Mammary epithelial cell (primary cell): Measurements from ENCODE around the gene TMEM132D.

ENCODE experiments used
- EZH2 ChIP-seq: IDR thresholded peaks from 2 replicates; pipeline ENCODE4 v1.6.1; 2012; ENCODE audit warnings: low read length, inconsistent platforms, borderline replicate concordance
- TF ChIP-seq, protein P1 (sequence below), 2 donors: IDR thresholded peaks in 1 of 2; conservative IDR thresholded peaks in 1 of 2; 2 replicates each; pipeline ENCODE4 v1.5.1; 2011 to 2012; ENCODE audit warnings: inconsistent platforms in 2 of 2, low read length in 2 of 2, mild to moderate bottlenecking in 2 of 2, control low read depth in 1 of 2, low read depth in 1 of 2; ENCODE audit not compliant: insufficient read depth in 1 of 2; ENCODE audit errors: extremely low read depth in 1 of 2

DNA sequence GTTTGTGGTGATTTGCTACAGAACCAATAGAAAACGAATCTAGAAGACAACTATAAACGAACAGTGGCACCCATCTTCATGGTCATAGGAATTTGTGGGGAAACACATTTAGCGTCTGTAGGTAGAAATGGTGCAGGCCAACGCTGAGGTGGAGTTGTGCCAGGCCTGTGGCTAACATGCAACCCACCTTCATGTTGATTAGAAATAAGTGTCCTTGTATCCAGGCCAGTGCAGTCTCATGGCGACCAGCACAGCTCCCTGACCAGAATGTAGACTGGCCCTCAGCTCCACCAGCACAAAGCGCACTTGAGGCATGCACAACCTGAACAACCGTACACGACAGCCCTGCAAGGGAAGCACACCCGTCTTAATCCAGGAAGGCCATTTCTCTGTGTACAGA lies 187.0 kb downstream of the TMEM132D start:
- TF ChIP-seq, protein P1, sequence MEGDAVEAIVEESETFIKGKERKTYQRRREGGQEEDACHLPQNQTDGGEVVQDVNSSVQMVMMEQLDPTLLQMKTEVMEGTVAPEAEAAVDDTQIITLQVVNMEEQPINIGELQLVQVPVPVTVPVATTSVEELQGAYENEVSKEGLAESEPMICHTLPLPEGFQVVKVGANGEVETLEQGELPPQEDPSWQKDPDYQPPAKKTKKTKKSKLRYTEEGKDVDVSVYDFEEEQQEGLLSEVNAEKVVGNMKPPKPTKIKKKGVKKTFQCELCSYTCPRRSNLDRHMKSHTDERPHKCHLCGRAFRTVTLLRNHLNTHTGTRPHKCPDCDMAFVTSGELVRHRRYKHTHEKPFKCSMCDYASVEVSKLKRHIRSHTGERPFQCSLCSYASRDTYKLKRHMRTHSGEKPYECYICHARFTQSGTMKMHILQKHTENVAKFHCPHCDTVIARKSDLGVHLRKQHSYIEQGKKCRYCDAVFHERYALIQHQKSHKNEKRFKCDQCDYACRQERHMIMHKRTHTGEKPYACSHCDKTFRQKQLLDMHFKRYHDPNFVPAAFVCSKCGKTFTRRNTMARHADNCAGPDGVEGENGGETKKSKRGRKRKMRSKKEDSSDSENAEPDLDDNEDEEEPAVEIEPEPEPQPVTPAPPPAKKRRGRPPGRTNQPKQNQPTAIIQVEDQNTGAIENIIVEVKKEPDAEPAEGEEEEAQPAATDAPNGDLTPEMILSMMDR (conservative IDR thresholded peaks at IDR 0.05 in 1 of 2, IDR thresholded peaks at IDR 0.05 in 1 of 2; ENCODE audit: extremely low read depth in 1 of 2, insufficient read depth in 1 of 2, low read depth in 1 of 2, low read length in 2 of 2), result no peak
- no peak for TF ChIP-seq EZH2
